ENCODE measurements around the gene USP47.

DNA sequence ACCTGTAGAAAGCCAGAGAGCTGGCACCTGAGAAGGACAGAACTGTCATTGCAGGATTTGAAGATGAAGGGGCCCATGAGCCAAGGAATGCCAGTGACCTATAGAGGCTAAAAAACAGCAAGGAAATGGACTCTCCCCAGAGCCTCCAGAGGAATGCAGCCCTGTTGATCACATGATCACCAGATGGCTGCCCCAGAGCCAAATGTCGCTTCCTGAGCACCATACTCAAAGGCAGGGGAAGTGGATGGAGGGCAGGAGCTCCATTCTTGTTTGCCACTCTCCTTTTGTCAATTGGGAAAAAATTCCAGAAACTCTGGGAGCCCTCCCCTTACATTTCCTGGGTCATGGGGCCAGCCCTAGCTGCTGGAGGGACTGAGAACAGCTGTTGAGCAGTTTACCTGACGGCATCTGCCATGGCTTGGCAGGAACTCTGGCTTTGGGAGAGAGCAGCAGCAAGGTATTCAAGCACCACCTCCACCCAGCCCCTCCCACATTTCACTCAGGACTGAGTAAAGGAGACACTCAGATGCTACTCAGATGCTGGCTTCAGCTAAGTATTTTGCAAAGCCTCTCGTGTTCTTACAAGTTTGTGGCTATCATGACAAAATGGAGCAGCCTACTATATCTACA is 119.7 kb downstream of the USP47 start:
- TF ChIP-seq, protein P1, sequence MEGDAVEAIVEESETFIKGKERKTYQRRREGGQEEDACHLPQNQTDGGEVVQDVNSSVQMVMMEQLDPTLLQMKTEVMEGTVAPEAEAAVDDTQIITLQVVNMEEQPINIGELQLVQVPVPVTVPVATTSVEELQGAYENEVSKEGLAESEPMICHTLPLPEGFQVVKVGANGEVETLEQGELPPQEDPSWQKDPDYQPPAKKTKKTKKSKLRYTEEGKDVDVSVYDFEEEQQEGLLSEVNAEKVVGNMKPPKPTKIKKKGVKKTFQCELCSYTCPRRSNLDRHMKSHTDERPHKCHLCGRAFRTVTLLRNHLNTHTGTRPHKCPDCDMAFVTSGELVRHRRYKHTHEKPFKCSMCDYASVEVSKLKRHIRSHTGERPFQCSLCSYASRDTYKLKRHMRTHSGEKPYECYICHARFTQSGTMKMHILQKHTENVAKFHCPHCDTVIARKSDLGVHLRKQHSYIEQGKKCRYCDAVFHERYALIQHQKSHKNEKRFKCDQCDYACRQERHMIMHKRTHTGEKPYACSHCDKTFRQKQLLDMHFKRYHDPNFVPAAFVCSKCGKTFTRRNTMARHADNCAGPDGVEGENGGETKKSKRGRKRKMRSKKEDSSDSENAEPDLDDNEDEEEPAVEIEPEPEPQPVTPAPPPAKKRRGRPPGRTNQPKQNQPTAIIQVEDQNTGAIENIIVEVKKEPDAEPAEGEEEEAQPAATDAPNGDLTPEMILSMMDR (IDR thresholded peaks at IDR 0.05; ENCODE audit: low read depth, low read length) = no peak
- TF ChIP-seq POLR2A (IDR thresholded peaks at IDR 0.05; ENCODE audit: extremely low read depth, insufficient read length) (no peak), MYC (IDR thresholded peaks at IDR 0.05; ENCODE audit: low read depth, low read length) (no peak)
- TF ChIP-seq, protein P2, sequence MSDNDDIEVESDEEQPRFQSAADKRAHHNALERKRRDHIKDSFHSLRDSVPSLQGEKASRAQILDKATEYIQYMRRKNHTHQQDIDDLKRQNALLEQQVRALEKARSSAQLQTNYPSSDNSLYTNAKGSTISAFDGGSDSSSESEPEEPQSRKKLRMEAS (IDR thresholded peaks at IDR 0.05; ENCODE audit: low read depth, low read length) = no peak
